HepG2 (cell line): ENCODE data around the gene LYSMD3. TPM values are rescaled to one million over a fixed set of nuclear protein-coding genes. Genes with fewer than 3 reads are reported as not detected.

Source experiments
- ADNP ChIP-seq: sonication (generic); formaldehyde crosslinking; IDR thresholded peaks from 2 replicates; pipeline ENCODE4 v1.4.0; 2020; ENCODE audit warnings: missing genetic modification reagents
- FOSL2 ChIP-seq: sonication (generic); formaldehyde crosslinking; IDR thresholded peaks from 2 replicates; pipeline ENCODE4 v1.4.0; 2020; ENCODE audit warnings: missing genetic modification reagents
- FOXA1 ChIP-seq, 2 experiments: fragments of 450-650 bp in 1 of 2; sonication (generic) in 1 of 2; formaldehyde crosslinking in 1 of 2; IDR thresholded peaks; 2 replicates each; pipeline versions ENCODE4 v1.4.0 to v1.6.1; 2016 to 2020; ENCODE audit warnings: missing genetic modification reagents in 1 of 2
- FOXM1 ChIP-seq: sonication (generic); formaldehyde crosslinking; IDR thresholded peaks from 2 replicates; pipeline ENCODE4 v1.5.0; 2020; ENCODE audit warnings: missing genetic modification reagents
- GATAD2A ChIP-seq: IDR thresholded peaks from 2 replicates; pipeline ENCODE4 v1.6.1; 2016
- HNRNPL ChIP-seq: fragments of 200-400 bp; formaldehyde crosslinking; IDR thresholded peaks from 2 replicates; pipeline ENCODE4 v1.6.1; 2017; ENCODE audit warnings: mild to moderate bottlenecking, low read depth, low read length
- HOMEZ ChIP-seq: IDR thresholded peaks from 2 replicates; pipeline ENCODE4 v1.6.1; 2016; ENCODE audit warnings: low read depth
- JARID2 ChIP-seq: sonication (generic); formaldehyde crosslinking; IDR thresholded peaks from 2 replicates; pipeline ENCODE4 v1.8.1; 2023; ENCODE audit warnings: missing genetic modification reagents, inconsistent platforms; ENCODE audit not compliant: insufficient replicate concordance
- KMT2B ChIP-seq: IDR thresholded peaks from 2 replicates; pipeline ENCODE4 v1.6.1; 2016; ENCODE audit warnings: missing genetic modification reagents, missing compliant biosample characterization
- MAZ ChIP-seq, 2 experiments: sonication (generic) in 1 of 2; formaldehyde crosslinking in 1 of 2; IDR thresholded peaks; 2 replicates each; pipeline versions ENCODE4 v1.5.0 to v1.6.1; 2012 to 2020; ENCODE audit warnings: low read depth in 2 of 2, mild to moderate bottlenecking in 2 of 2, borderline replicate concordance in 1 of 2, improper control_type of control experiment in 1 of 2, low read length in 1 of 2, missing genetic modification reagents in 1 of 2, moderate library complexity in 1 of 2
- MYNN ChIP-seq: sonication (generic); formaldehyde crosslinking; IDR thresholded peaks from 2 replicates; pipeline ENCODE4 v1.4.0; 2020; ENCODE audit warnings: mild to moderate bottlenecking, low read depth, missing genetic modification reagents
- PLSCR1 ChIP-seq: sonication (generic); formaldehyde crosslinking; IDR thresholded peaks from 2 replicates; pipeline ENCODE4 v1.5.0; 2020; ENCODE audit warnings: missing genetic modification reagents, mild to moderate bottlenecking, borderline replicate concordance
- POLR2AphosphoS2 ChIP-seq: IDR thresholded peaks from 2 replicates; pipeline ENCODE4 v1.6.1; 2011; ENCODE audit warnings: low read depth, low read length, improper control_type of control experiment
- RXRA ChIP-seq: sonication (generic); formaldehyde crosslinking; IDR thresholded peaks from 2 replicates; pipeline ENCODE4 v1.5.1; 2020; ENCODE audit warnings: missing genetic modification reagents
- SMAD3 ChIP-seq: sonication (generic); formaldehyde crosslinking; IDR thresholded peaks from 2 replicates; pipeline ENCODE4 v1.4.0; 2020; ENCODE audit warnings: missing genetic modification reagents
- SOX13 ChIP-seq, 3 experiments: fragments of 450-650 bp in 1 of 3; sonication (generic) in 1 of 3; formaldehyde crosslinking in 1 of 3; IDR thresholded peaks in 2 of 3; conservative IDR thresholded peaks in 1 of 3; 2 replicates each; pipeline versions ENCODE4 v1.5.0 to v1.6.1; 2016 to 2020; ENCODE audit warnings: antibody characterized with exemption in 1 of 3, mild to moderate bottlenecking in 1 of 3, missing compliant biosample characterization in 1 of 3, missing genetic modification reagents in 1 of 3, moderate library complexity in 1 of 3
- TBP ChIP-seq: sonication (generic); formaldehyde crosslinking; IDR thresholded peaks from 2 replicates; pipeline ENCODE4 v1.5.0; 2020; ENCODE audit warnings: missing genetic modification reagents
- TFDP1 ChIP-seq: IDR thresholded peaks from 2 replicates; pipeline ENCODE4 v1.6.1; 2016; ENCODE audit warnings: missing compliant biosample characterization, missing genetic modification reagents, borderline replicate concordance
- TGIF2 ChIP-seq: IDR thresholded peaks from 2 replicates; pipeline ENCODE4 v1.6.1; 2016; ENCODE audit warnings: control low read depth, missing compliant biosample characterization
- ZFP36 ChIP-seq: fragments of 150-350 bp; IDR thresholded peaks from 2 replicates; pipeline ENCODE4 v1.6.1; 2018; ENCODE audit warnings: borderline replicate concordance, low read length, low read depth; ENCODE audit not compliant: partially characterized antibody
- ZFP36L1 ChIP-seq: sonication (generic); formaldehyde crosslinking; IDR thresholded peaks from 2 replicates; pipeline ENCODE4 v1.8.0; 2022; ENCODE audit warnings: mild to moderate bottlenecking, missing genetic modification reagents, moderate library complexity
- ZFP36L2 ChIP-seq: sonication (generic); formaldehyde crosslinking; IDR thresholded peaks from 2 replicates; pipeline ENCODE4 v1.4.0; 2020; ENCODE audit warnings: missing genetic modification reagents
- ZNF644 ChIP-seq: IDR thresholded peaks from 2 replicates; pipeline ENCODE4 v1.6.1; 2016; ENCODE audit warnings: low read depth
- ZNF816 ChIP-seq: sonication (generic); formaldehyde crosslinking; IDR thresholded peaks from 2 replicates; pipeline ENCODE4 v1.8.0; 2022; ENCODE audit warnings: missing genetic modification reagents, mild to moderate bottlenecking, borderline replicate concordance
- polyA plus RNA-seq, 8 experiments: library from polyadenylated mRNA; depleted of rRNA in 3 of 8; stranded (reverse) in 7 of 8; unstranded in 1 of 8; fragments of >200 nt; fragmentation: Illumina TruSeq in 4 of 8; extraction: Trizol in 4 of 8; gene quantifications; 2 replicates each; pipeline versions ENCODE4 v1.2.1 to v1.2.3, GENCODE V29; 2011 to 2016; ENCODE audit warnings: low read depth in 4 of 8, missing spikeins in 1 of 8, mixed read lengths in 1 of 8; ENCODE audit not compliant: insufficient read depth in 1 of 8
- total RNA-seq, 5 experiments: library from RNA; depleted of rRNA; stranded (reverse); fragments of >200 nt; fragmentation: Illumina TruSeq; extraction: Trizol; gene quantifications; 2 replicates each; pipeline ENCODE4 v1.2.3, GENCODE V29; 2016; ENCODE audit warnings: low read depth in 1 of 5
- TF ChIP-seq, protein P1 (sequence below): sonication (generic); formaldehyde crosslinking; IDR thresholded peaks from 2 replicates; pipeline ENCODE4 v1.5.0; 2020; ENCODE audit warnings: missing genetic modification reagents

The LYSMD3 gene
- total and polyA plus RNA-seq, 2 of the 13 experiments (the other 11 are each of a cell fraction or from before 2014, with no cell fraction given): 9.1 to 13.8 TPM

DNA sequence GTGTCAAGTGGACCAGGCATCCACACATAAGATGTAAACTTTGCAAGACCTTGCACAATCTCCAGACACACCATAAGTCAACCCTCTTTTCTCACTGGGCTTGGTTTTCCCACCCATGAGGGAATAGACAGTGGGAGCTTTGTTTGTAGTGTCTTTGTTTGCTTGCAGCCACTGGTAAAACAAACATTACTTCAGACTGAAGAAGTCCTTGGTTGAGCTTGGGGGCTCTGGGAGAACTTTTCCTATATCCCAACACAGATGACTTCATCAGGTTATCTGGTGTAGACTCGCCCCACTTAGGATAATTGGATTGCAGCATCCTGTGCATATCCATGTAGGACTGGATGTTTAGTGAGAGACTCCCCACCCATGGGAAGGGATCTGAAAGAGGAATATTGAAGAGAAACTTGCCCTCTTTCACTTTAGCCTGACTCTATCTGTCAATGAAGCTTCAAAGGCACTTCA lies 17.7 kb upstream of the LYSMD3 start (continued):
- no peak for TF ChIP-seq TGIF2 (CRISPR knock-in tag)
- no peak for TF ChIP-seq TFDP1 (CRISPR knock-in tag)
- no peak for TF ChIP-seq ADNP (CRISPR knock-in tag)
- peak; percentile 61 for TF ChIP-seq GATAD2A (CRISPR knock-in tag)
- TF ChIP-seq POLR2AphosphoS2: no peak
- no peak for TF ChIP-seq SMAD3 (CRISPR knock-in tag)
- TF ChIP-seq KMT2B (CRISPR knock-in tag): no peak
- no peak for TF ChIP-seq ZFP36L1
- TF ChIP-seq RXRA (CRISPR knock-in tag): no peak
- TF ChIP-seq ZNF816 (CRISPR knock-in tag): no peak
- TF ChIP-seq HNRNPL: no peak
- no peak for TF ChIP-seq FOXM1 (CRISPR knock-in tag)
- TF ChIP-seq PLSCR1 (CRISPR knock-in tag): no peak
- no peak for TF ChIP-seq TBP
- no peak for TF ChIP-seq ZFP36L2 (CRISPR knock-in tag)
- no peak for TF ChIP-seq MYNN (CRISPR knock-in tag)
- no peak for TF ChIP-seq ZFP36
- no peak for TF ChIP-seq HOMEZ (CRISPR knock-in tag)
- TF ChIP-seq, protein P1, sequence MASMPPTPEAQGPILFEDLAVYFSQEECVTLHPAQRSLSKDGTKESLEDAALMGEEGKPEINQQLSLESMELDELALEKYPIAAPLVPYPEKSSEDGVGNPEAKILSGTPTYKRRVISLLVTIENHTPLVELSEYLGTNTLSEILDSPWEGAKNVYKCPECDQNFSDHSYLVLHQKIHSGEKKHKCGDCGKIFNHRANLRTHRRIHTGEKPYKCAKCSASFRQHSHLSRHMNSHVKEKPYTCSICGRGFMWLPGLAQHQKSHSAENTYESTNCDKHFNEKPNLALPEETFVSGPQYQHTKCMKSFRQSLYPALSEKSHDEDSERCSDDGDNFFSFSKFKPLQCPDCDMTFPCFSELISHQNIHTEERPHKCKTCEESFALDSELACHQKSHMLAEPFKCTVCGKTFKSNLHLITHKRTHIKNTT (CRISPR knock-in tag): no peak
- peak; percentile 30; the same call in 1 of the 2 replicates for TF ChIP-seq ZNF644
- no peak for TF ChIP-seq SOX13 (IDR thresholded peaks at IDR 0.05)
- 0 out of 4 replicates have a peak, but pooled peaks of 1 of the 2 experiments have one; percentile 11 for TF ChIP-seq SOX13 (CRISPR knock-in tag; conservative IDR thresholded peaks at IDR 0.05 in 1 of 2, IDR thresholded peaks at IDR 0.05 in 1 of 2)
- TF ChIP-seq FOSL2 (CRISPR knock-in tag): peak; percentile 53
- no peak for TF ChIP-seq FOXA1 (IDR thresholded peaks at IDR 0.05)
- TF ChIP-seq FOXA1 (CRISPR knock-in tag; IDR thresholded peaks at IDR 0.05): 0 out of 2 replicates have a peak, but pooled peaks have one; percentile 10
- 0 out of 2 replicates have a peak, but pooled peaks have one; percentile 23 for TF ChIP-seq MAZ (IDR thresholded peaks at IDR 0.05; ENCODE audit: borderline replicate concordance, low read depth, low read length)
- TF ChIP-seq MAZ (CRISPR knock-in tag; IDR thresholded peaks at IDR 0.05; ENCODE audit: low read depth): no peak
- no peak for TF ChIP-seq JARID2 (CRISPR knock-in tag)
